ENCODE results near the gene JMJD1C. TPM values are rescaled to one million over a fixed set of nuclear protein-coding genes. Genes with fewer than 3 reads are reported as not detected.

Gene JMJD1C
- total RNA-seq, 2 experiments from 2014 or later = 389 to 399 TPM

DNA sequence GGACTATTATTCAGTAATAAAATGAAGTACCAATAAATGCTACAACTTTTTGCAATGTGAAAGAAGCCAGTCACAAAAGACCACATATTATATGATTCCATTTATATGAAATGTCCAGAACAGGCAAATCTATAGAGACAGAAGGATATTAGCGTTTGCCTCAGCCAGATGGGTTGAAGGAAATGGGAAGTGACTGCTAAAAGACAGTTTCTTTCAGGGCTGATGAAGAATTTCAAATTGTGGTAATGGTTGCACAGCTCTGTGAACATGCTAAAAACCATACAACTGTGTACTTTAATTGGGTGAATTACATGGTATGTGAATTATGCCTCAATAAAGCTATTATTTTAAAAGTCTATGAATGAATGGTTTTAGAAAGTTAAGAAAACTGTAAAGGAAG lies 31.5 kb upstream of the JMJD1C start:
- Histone ChIP-seq H3K27ac (ENCODE audit: low read depth in 1 of 2, low read length in 2 of 2) (no peak overlapping the region), H3K4me3 (ENCODE audit: low read length) (no peak overlapping the region), H3K27me3 (ENCODE audit: control insufficient read depth in 1 of 2, insufficient read depth in 2 of 2, low read length in 2 of 2) (no peaks in the 10 kb centered on the region), H3K36me3 (ENCODE audit: insufficient read depth, low read length) (no peaks in the 10 kb centered on the region), H3K9me3 (ENCODE audit: control insufficient read depth in 1 of 2, insufficient read depth in 1 of 2, low read length in 2 of 2) (no peaks in the 10 kb centered on the region), H3K4me1 (ENCODE audit: insufficient read depth, low read length) (no peaks in the 10 kb centered on the region)
- POLR2A ChIA-PET = no interaction called here
- Mint-ChIP-seq H3K36me3 (ENCODE audit: low read depth) (peaks cover 10% of the 10 kb centered on the region), H3K4me3 (no peak overlapping the region), H3K27ac (no peak overlapping the region), H3K9me3 (no peaks in the 10 kb centered on the region), H3K27me3 (no peaks in the 10 kb centered on the region), H3K4me1 (ENCODE audit: low read depth) (peaks cover 42% of the 10 kb centered on the region)
- TF ChIP-seq, protein P1, sequence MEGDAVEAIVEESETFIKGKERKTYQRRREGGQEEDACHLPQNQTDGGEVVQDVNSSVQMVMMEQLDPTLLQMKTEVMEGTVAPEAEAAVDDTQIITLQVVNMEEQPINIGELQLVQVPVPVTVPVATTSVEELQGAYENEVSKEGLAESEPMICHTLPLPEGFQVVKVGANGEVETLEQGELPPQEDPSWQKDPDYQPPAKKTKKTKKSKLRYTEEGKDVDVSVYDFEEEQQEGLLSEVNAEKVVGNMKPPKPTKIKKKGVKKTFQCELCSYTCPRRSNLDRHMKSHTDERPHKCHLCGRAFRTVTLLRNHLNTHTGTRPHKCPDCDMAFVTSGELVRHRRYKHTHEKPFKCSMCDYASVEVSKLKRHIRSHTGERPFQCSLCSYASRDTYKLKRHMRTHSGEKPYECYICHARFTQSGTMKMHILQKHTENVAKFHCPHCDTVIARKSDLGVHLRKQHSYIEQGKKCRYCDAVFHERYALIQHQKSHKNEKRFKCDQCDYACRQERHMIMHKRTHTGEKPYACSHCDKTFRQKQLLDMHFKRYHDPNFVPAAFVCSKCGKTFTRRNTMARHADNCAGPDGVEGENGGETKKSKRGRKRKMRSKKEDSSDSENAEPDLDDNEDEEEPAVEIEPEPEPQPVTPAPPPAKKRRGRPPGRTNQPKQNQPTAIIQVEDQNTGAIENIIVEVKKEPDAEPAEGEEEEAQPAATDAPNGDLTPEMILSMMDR (IDR thresholded peaks at IDR 0.05) = no peak
- intact Hi-C loops (cut with DNase I, micrococcal nuclease) = no loop called here
- ATAC-seq (ENCODE audit: poor library complexity) (no peak), DNase-seq (no peak)
- CTCF ChIA-PET = no interaction called here

DNA sequence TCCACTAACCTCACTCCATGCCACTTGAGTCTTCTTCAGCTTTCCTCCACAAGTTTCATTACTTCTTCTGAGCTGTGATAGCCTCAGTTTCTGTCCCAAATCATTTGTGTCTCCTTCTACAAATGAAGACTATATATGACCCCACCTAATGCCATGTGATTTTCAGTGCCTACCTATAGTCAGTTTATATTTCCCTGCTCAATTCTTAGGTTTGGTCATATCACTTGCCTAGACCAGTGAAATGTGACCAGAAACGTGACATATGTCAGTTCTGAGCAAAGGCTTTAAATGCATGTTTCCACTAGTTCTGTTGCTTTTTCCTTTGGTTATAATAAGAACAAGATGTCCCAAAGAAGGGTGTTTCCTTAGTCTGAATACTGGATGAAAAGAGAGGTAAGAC lies 30.8 kb upstream of the JMJD1C start:
- Histone ChIP-seq H3K4me3 (ENCODE audit: low read length) (no peak overlapping the region), H3K9me3 (ENCODE audit: control insufficient read depth in 1 of 2, insufficient read depth in 1 of 2, low read length in 2 of 2) (no peaks in the 10 kb centered on the region), H3K36me3 (ENCODE audit: insufficient read depth, low read length) (no peaks in the 10 kb centered on the region), H3K4me1 (ENCODE audit: insufficient read depth, low read length) (no peaks in the 10 kb centered on the region), H3K27me3 (ENCODE audit: control insufficient read depth in 1 of 2, insufficient read depth in 2 of 2, low read length in 2 of 2) (no peaks in the 10 kb centered on the region), H3K27ac (ENCODE audit: low read depth in 1 of 2, low read length in 2 of 2) (no peak overlapping the region)
- Mint-ChIP-seq H3K27ac (no peak overlapping the region), H3K27me3 (no peaks in the 10 kb centered on the region), H3K9me3 (no peaks in the 10 kb centered on the region), H3K4me1 (ENCODE audit: low read depth) (peaks cover 37% of the 10 kb centered on the region), H3K36me3 (ENCODE audit: low read depth) (peaks cover 10% of the 10 kb centered on the region), H3K4me3 (no peak overlapping the region)
- intact Hi-C loops (cut with DNase I, micrococcal nuclease) = no loop called here
- TF ChIP-seq, protein P1 (IDR thresholded peaks at IDR 0.05) = no peak
- DNase-seq = no peak
- ATAC-seq (ENCODE audit: poor library complexity) = no peak
- CTCF ChIA-PET = no interaction called here
- POLR2A ChIA-PET = no interaction called here

DNA sequence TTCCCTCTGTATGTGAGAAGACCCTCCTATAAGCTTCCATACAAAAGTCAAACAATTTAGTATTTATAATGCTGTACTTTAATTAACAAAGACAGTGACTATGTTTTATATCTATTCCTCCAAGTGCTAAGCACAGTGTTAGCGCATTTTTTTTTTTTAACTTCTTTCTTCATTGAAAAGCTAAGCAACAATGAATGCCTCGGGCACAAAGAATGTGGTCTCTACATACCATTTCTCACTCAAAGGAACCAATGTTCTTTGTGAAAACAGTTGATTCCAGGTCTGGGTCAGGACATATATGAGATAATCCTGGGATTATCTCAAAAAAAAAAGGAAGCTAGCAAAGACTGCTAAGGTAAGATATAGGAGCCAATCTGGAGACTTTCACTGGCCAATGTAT lies 29.2 kb upstream of the JMJD1C start:
- no peak overlapping the region for H3K27ac Mint-ChIP-seq
- no peaks in the 10 kb centered on the region for H3K4me1 ChIP-seq (ENCODE audit: insufficient read depth, low read length)
- intact Hi-C loops (cut with DNase I, micrococcal nuclease) = no loop called here
- DNase-seq = no peak
- H3K4me3 ChIP-seq (ENCODE audit: low read length) = no peak overlapping the region
- H3K27ac ChIP-seq (ENCODE audit: low read depth in 1 of 2, low read length in 2 of 2) = no peak overlapping the region
- H3K36me3 Mint-ChIP-seq (ENCODE audit: low read depth) = peaks cover 10% of the 10 kb centered on the region
- peaks cover 3% of the 10 kb centered on the region for H3K36me3 ChIP-seq (ENCODE audit: insufficient read depth, low read length)
- no peak for ATAC-seq (ENCODE audit: poor library complexity)
- H3K27me3 Mint-ChIP-seq = no peaks in the 10 kb centered on the region
- H3K27me3 ChIP-seq (ENCODE audit: control insufficient read depth in 1 of 2, insufficient read depth in 2 of 2, low read length in 2 of 2) = no peaks in the 10 kb centered on the region
- H3K4me1 Mint-ChIP-seq (ENCODE audit: low read depth) = peaks cover 36% of the 10 kb centered on the region
- no peaks in the 10 kb centered on the region for H3K9me3 ChIP-seq (ENCODE audit: control insufficient read depth in 1 of 2, insufficient read depth in 1 of 2, low read length in 2 of 2)
- no peak overlapping the region for H3K4me3 Mint-ChIP-seq
- H3K9me3 Mint-ChIP-seq = no peaks in the 10 kb centered on the region
- CTCF ChIA-PET = no interaction called here
- POLR2A ChIA-PET = no interaction called here
- TF ChIP-seq, protein P1 (IDR thresholded peaks at IDR 0.05) = no peak

Measured in CD4-positive, alpha-beta T cell (primary cell).